OCI-LY7 (cell line): Measurements from ENCODE around the gene GPR61. TPM values are rescaled to one million over a fixed set of nuclear protein-coding genes. Genes with fewer than 3 reads are reported as not detected.

Experiments used
- BruUV-seq: library from RNA; stranded (reverse); fragments of 400-500 nt; replicated peaks from 2 replicates; lab custom pipeline; 2021; lab: Mats Ljungman, UMichigan
- CTCF ChIA-PET: fragments of 300-600 bp; sonication (Branson Sonifier 250); formaldehyde crosslinking; loops from one replicate; lab custom pipeline; 2022; ENCODE audit warnings: antibody characterized with exemption; ENCODE audit not compliant: unreplicated experiment; lab: Charles Lee
- POLR2A ChIA-PET: fragments of 300-600 bp; sonication (Branson Sonifier 250); formaldehyde crosslinking; loops from one replicate; lab custom pipeline; 2022; ENCODE audit warnings: antibody characterized with exemption; lab: Charles Lee
- DNase-seq: peaks from one replicate; pipeline ENCODE4 v3.0.0-alpha.2; 2015; ENCODE audit warnings: low spot score
- H2AFZ ChIP-seq: fragments of 200-600 bp; sonication (generic), shearing (Covaris generic); 2 replicates; pipeline ENCODE4 v1.6.1; 2014; ENCODE audit warnings: mild to moderate bottlenecking, antibody characterized with exemption, low read length, moderate library complexity
- H3K27ac ChIP-seq: fragments of 200-600 bp; sonication (generic); 2 replicates; pipeline ENCODE4 v1.5.1; 2014; ENCODE audit warnings: mixed run types, low read depth, mild to moderate bottlenecking, moderate library complexity, low read length, inconsistent platforms; ENCODE audit not compliant: poor library complexity, severe bottlenecking
- H3K36me3 ChIP-seq: fragments of 200-600 bp; sonication (generic); 2 replicates; pipeline ENCODE4 v1.6.1; 2014; ENCODE audit warnings: mild to moderate bottlenecking, antibody characterized with exemption, low read length, moderate library complexity, mixed read lengths; ENCODE audit not compliant: insufficient read depth
- H3K4me1 ChIP-seq: fragments of 200-600 bp; sonication (generic); 2 replicates; pipeline ENCODE4 v1.5.1; 2014; ENCODE audit warnings: mild to moderate bottlenecking, low read length; ENCODE audit not compliant: insufficient read depth, poor library complexity, severe bottlenecking
- H3K4me2 ChIP-seq: fragments of 200-600 bp; sonication (generic); 2 replicates; pipeline ENCODE4 v1.6.1; 2014; ENCODE audit warnings: mild to moderate bottlenecking, low read length
- H3K4me3 ChIP-seq: fragments of 200-600 bp; sonication (generic); 2 replicates; pipeline ENCODE4 v1.5.1; 2014; ENCODE audit warnings: mild to moderate bottlenecking, low read depth, low read length; ENCODE audit not compliant: poor library complexity, severe bottlenecking
- H3K79me2 ChIP-seq: fragments of 200-600 bp; sonication (generic); 2 replicates; pipeline ENCODE4 v1.6.1; 2016; ENCODE audit warnings: low read depth, mild to moderate bottlenecking, low read length, moderate library complexity, mixed read lengths; ENCODE audit not compliant: insufficient read depth
- H3K9me2 ChIP-seq: fragments of 200-600 bp; sonication (generic); 2 replicates; pipeline ENCODE4 v1.6.1; 2016; ENCODE audit warnings: mild to moderate bottlenecking, low read length, mixed read lengths; ENCODE audit not compliant: insufficient read depth
- H3K9me3 ChIP-seq: fragments of 200-600 bp; sonication (generic); 2 replicates; pipeline ENCODE4 v1.6.1; 2014; ENCODE audit warnings: mild to moderate bottlenecking, mixed run types, low read length, mixed read lengths
- H4K20me1 ChIP-seq: fragments of 200-600 bp; sonication (generic); 2 replicates; pipeline ENCODE4 v1.6.1; 2014; ENCODE audit warnings: mild to moderate bottlenecking, antibody characterized with exemption, low read length, moderate library complexity, mixed read lengths; ENCODE audit not compliant: insufficient read depth
- EZH2phosphoT487 ChIP-seq: fragments of 200-600 bp; sonication (generic); IDR thresholded peaks from 2 replicates; pipeline ENCODE4 v1.6.1; 2018; ENCODE audit warnings: low read depth, borderline replicate concordance, mild to moderate bottlenecking, mixed run types, antibody characterized with exemption, low read length, moderate library complexity, mixed read lengths
- intact Hi-C: fragments of 100-400 bp; cut with micrococcal nuclease; formaldehyde crosslinking; loops from one replicate; pipeline ENCODE4 v1.10.0; 2022; ENCODE audit not compliant: unreplicated experiment
- total RNA-seq, 2 experiments: library from RNA; depleted of rRNA in 1 of 2; stranded (reverse); fragments of >200 nt in 1 of 2; shearing (Covaris generic) in 1 of 2; gene quantifications; 2 replicates each; pipeline ENCODE4 v1.2.3, GENCODE V29; 2014 to 2022
- TF ChIP-seq, protein P1 (sequence below): fragments of 200-600 bp; sonication (generic); conservative IDR thresholded peaks from 2 replicates; pipeline ENCODE4 v1.5.1; 2014; ENCODE audit warnings: mild to moderate bottlenecking, antibody characterized with exemption, low read length, moderate library complexity, mixed read lengths

The GPR61 gene
- total RNA-seq, 2 experiments from 2014 or later = not detected

DNA sequence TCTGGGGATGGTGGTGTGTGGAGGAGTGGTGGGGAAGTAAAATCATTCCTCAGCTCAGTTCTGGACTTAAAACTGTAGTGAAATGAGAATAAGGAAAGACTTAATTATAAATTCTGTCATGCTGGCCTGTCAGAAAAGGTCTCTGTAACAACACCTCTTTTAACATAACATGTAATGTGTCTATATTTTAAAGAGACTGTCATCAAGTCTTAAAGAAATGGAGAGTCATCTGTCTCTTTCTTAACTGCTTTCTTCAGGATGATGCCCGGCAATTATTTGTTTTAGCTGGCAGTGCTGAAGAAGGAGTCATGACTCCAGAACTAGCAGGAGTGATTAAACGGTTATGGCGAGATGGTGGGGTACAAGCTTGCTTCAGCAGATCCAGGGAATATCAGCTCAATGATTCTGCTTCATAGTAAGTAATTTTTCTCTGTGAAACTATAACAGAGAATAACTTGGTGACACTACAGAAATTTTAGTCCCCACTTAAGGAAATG lies 39.3 kb downstream of the GPR61 start:
- H3K4me3 ChIP-seq = no peak overlapping the region
- no TSS peak for BruUV-seq
- peaks cover 52% of the 10 kb centered on the region for H3K36me3 ChIP-seq
- no peak overlapping the region for H3K4me2 ChIP-seq
- no peaks in the 10 kb centered on the region for H3K9me2 ChIP-seq
- ChIA-PET POLR2A (interaction anchor here (0.6 kb wide), 1 partner anchor 566 kb away, joined by 4 read pairs; no protein-coding TSS in a partner anchor), CTCF (no interaction called here)
- no peaks in the 10 kb centered on the region for H3K79me2 ChIP-seq
- H3K9me3 ChIP-seq = no peaks in the 10 kb centered on the region
- intact Hi-C loops = no loop called here
- no peak for TF ChIP-seq EZH2phosphoT487
- TF ChIP-seq, protein P1, sequence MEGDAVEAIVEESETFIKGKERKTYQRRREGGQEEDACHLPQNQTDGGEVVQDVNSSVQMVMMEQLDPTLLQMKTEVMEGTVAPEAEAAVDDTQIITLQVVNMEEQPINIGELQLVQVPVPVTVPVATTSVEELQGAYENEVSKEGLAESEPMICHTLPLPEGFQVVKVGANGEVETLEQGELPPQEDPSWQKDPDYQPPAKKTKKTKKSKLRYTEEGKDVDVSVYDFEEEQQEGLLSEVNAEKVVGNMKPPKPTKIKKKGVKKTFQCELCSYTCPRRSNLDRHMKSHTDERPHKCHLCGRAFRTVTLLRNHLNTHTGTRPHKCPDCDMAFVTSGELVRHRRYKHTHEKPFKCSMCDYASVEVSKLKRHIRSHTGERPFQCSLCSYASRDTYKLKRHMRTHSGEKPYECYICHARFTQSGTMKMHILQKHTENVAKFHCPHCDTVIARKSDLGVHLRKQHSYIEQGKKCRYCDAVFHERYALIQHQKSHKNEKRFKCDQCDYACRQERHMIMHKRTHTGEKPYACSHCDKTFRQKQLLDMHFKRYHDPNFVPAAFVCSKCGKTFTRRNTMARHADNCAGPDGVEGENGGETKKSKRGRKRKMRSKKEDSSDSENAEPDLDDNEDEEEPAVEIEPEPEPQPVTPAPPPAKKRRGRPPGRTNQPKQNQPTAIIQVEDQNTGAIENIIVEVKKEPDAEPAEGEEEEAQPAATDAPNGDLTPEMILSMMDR = no peak
- H3K27ac ChIP-seq = no peak overlapping the region
- no peaks in the 10 kb centered on the region for H4K20me1 ChIP-seq
- no peaks in the 10 kb centered on the region for H3K4me1 ChIP-seq
- H2AFZ ChIP-seq = no peak overlapping the region
- no peak for DNase-seq

DNA sequence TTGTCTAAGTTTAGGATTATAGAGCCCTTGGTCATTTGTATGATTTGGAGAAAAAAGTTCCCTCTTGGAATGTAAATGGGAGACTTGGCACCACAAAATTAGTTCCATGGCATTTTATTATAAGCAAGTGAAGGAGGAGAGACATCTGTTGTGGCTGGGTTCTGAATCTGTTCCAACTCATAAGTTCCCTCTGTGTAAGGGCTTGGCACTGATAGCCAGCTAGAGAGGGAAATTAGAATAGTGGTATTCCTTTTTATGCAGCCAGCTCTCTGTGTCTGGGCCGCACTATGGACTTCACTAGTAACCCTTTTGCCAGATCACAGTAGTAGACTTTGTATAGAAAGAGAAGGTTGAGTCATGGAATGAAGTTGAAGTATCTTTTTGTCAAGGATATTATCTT lies 39.8 kb downstream of the GPR61 start:
- H2AFZ ChIP-seq = no peak overlapping the region
- no peaks in the 10 kb centered on the region for H3K4me1 ChIP-seq
- CTCF ChIA-PET = no interaction called here
- POLR2A ChIA-PET = interaction anchor here (0.6 kb wide), 1 partner anchor 567 kb away, joined by 4 read pairs; no protein-coding TSS in a partner anchor
- no peak overlapping the region for H3K4me2 ChIP-seq
- no peaks in the 10 kb centered on the region for H3K79me2 ChIP-seq
- intact Hi-C loops = no loop called here
- H3K27ac ChIP-seq = no peak overlapping the region
- H3K9me2 ChIP-seq = no peaks in the 10 kb centered on the region
- TF ChIP-seq EZH2phosphoT487 = no peak
- TF ChIP-seq, protein P1 = no peak
- BruUV-seq = no TSS peak
- H3K4me3 ChIP-seq = no peak overlapping the region
- H3K36me3 ChIP-seq = peaks cover 57% of the 10 kb centered on the region
- no peak for DNase-seq
- no peaks in the 10 kb centered on the region for H3K9me3 ChIP-seq
- no peaks in the 10 kb centered on the region for H4K20me1 ChIP-seq

DNA sequence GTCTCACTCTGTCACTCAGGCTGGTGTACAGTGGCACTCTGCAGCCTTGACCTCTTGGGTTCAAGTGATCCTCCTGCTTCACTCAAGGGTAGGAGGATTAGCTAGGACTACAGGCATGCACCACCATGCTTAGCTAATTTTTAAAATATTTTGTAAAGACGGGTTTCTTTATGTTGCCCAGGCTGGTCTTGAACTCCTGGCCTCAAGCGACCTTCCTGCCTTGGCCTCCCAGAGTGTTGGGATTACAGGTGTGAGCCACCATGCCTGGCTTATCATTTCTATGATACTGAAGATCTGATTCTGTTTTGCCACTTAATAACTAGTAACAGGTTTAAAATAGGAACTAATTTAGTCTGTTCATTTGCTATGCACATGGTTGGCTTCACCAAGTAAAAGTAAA lies 42.3 kb downstream of the GPR61 start:
- POLR2A ChIA-PET = interaction anchor here (0.5 kb wide), 1 partner anchor 440 kb away, joined by 3 read pairs; no protein-coding TSS in a partner anchor
- no peak overlapping the region for H3K4me2 ChIP-seq
- H3K79me2 ChIP-seq = no peaks in the 10 kb centered on the region
- H4K20me1 ChIP-seq = no peaks in the 10 kb centered on the region
- intact Hi-C loops = no loop called here
- H3K4me3 ChIP-seq = no peak overlapping the region
- H2AFZ ChIP-seq = no peak overlapping the region
- CTCF ChIA-PET = no interaction called here
- H3K27ac ChIP-seq = no peak overlapping the region
- H3K9me2 ChIP-seq = no peaks in the 10 kb centered on the region
- no peaks in the 10 kb centered on the region for H3K4me1 ChIP-seq
- TF ChIP-seq, protein P1 = no peak
- TF ChIP-seq EZH2phosphoT487 = no peak
- H3K9me3 ChIP-seq = no peaks in the 10 kb centered on the region
- BruUV-seq = no TSS peak
- H3K36me3 ChIP-seq = peaks cover 79% of the 10 kb centered on the region
- DNase-seq = no peak
